Right lobe of liver (tissue), 4 donors: ENCODE data around the gene EGFLAM.

Experiments
- CTCF ChIP-seq, 4 donors: fragments of 200-600 bp in 3 of 4; fragments of 450-650 bp in 1 of 4; IDR thresholded peaks; one replicate each; pipeline versions ENCODE4 v1.5.1 to v1.8.0; 2016 to 2022; ENCODE audit warnings: antibody characterized with exemption in 4 of 4, mild to moderate bottlenecking in 2 of 4
- POLR2A ChIP-seq: fragments of 450-650 bp; IDR thresholded peaks from one replicate; pipeline ENCODE4 v1.6.1; 2017; ENCODE audit warnings: antibody characterized with exemption, mild to moderate bottlenecking
- donor health status: DM: no; HTN: no; CAD: no.
- donor health status: DM: no; HTN: no; CAD: no.
- donor health status: DM: no; HTN: yes; CAD: no.

GRCh38 chr5:38258042-38258318 lies 379 bp upstream of the EGFLAM start:
- no peak for TF ChIP-seq POLR2A
- no peak for TF ChIP-seq CTCF (IDR thresholded peaks at IDR 0.05)
